ENCODE data around the gene DENND6A.
"Not testable (repeated sequence)": the region's sequence is repeated elsewhere in the genome, so short reads cannot be mapped to it uniquely, and the experiment has no call there.

Gene DENND6A, protein sequence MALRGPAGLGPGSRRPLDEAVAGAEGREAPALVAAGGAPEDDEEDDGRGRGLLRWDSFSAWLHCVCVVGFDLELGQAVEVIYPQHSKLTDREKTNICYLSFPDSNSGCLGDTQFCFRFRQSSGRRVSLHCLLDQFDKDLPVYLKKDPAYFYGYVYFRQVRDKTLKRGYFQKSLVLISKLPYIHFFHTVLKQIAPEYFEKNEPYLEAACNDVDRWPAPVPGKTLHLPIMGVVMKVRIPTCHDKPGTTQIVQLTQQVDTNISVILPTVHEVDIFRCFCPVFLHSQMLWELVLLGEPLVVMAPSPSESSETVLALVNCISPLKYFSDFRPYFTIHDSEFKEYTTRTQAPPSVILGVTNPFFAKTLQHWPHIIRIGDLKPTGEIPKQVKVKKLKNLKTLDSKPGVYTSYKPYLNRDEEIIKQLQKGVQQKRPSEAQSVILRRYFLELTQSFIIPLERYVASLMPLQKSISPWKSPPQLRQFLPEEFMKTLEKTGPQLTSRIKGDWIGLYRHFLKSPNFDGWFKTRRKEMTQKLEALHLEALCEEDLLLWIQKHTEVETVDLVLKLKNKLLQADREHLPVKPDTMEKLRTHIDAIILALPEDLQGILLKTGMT

DNA sequence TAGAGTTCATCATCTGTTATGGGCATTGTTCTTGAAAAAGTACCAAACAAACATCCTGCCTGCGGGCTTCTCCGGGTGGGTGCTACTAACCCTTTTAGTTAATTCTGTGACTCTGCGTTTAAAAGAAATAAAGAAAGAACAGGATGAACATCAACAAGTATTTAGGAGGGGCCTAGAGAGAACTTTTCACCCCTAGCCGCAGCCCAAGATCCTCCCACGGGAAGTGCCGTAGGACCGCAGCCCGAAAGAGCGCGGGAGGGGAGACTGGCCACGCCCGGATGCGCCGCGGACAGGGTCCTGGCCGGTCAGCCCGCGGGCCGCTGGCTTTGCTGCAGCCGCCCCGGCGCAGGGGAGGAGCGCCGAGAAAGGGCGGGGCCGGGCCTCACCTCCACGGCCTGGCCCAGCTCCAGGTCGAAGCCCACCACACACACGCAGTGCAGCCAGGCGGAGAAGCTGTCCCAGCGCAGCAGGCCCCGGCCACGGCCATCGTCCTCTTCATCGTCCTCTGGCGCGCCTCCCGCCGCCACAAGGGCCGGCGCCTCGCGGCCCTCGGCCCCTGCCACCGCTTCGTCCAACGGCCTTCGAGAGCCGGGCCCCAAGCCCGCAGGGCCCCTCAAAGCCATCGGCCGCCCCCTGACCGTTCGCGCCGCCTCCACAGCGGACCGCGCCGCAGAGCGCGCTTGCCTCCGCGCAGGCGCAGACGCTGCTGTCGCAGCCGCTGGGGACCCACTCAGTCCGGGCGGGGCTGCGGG lies at the start of gene DENND6A:
TSS of gene DENND6A (minus strand) at position 682 of the 752 bp plus-strand sequence. CDS start at position 623, 59 bp downstream.
- peak; percentile 55 to 95 (median 90) for DNase-seq

DNA sequence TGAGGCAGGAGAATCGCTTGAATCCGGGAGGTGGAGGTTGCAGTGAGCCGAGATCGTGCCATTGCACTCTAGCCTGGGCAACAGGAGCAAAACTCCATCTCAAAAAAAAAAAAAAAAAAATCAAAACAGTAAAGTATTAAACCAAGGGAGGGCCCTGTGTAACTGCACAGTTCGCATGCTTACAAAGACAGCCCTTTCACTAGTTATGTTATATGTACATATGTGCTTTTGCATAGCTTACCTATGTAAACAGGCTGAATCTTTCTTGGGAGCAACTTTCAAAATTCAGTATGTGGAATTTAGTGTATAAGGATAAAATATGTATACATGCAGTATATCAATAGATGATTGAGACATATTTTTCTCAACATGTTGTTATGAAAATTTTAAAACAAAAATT lies 47.1 kb upstream of the DENND6A start:
- no peak for DNase-seq

DNA sequence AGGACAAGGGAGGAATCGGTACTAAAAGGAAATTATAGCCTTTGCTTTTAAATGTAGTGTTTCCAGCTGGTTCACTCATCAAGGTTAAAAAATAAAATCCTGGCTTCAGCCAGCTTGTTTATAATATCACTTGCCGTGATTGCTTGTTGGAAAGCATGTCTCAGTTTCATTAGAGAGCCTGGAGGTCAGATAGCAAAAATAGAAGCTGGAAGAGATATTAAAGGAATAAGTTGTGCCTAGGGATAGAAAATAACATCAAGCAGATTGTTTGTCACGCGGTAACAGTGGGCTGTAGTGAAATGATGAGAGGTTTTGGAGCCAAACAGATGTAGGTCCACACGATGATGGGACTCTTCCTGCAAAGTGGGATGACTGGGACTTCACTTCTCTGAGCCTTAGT lies 45.5 kb upstream of the DENND6A start:
- DNase-seq: no peak

DNA sequence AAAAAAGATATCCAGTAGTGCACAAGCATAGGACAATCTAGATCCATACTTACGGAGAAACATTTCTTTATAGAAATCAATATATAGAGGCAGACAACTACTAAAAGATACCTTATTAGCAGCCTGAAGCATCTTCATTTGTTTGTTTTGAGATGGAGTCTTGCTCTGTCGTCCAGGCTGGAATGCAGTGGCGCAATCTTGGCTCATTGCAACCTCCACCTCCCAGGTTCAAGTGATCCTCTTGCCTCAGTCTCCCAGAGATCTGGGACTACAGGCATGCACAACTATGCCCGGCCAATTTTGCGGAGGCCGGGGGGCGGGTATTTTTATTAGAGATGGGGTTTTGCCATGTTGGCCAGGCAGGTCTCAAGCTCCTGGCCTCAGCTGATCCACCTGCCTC lies 45.0 kb upstream of the DENND6A start:
- DNase-seq: no peak

DNA sequence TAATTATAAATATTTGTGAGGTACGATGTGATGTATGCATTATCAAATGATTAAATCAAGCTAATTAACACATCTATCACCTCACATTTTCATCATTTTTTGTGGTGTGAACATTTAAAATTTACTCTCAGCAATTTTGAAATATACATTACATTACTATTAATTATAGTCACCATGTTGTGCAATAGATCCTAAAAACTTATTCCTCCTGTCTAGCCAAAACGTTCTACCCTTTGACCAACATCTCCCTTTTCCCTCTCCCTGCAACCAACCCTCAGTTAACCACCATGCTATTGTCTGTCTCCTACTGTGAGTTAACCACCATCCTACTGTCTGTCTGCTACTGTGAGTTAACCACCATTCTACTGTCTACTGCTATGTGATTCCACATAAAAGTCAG lies 42.5 kb upstream of the DENND6A start:
- DNase-seq: no peak

DNA sequence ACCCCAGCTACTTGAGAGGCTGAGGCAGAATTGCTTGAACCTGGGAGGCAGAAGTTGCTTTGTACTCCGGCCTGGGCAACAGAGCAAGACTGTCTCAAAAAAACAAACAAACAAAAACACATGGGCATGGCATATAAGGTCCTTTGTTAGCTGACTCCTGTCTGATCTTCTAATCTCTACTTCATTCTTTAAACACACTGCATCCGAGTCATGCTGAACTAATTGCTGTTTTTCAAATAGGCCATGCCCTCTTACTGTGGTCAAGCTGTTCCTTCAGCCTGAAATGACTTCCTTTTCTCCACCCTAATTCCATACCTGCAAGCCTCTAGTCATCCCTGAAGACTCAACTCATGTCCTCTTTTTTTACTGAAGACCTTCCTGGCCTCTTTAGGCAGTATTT lies 40.9 kb upstream of the DENND6A start:
- no peak for DNase-seq

DNA sequence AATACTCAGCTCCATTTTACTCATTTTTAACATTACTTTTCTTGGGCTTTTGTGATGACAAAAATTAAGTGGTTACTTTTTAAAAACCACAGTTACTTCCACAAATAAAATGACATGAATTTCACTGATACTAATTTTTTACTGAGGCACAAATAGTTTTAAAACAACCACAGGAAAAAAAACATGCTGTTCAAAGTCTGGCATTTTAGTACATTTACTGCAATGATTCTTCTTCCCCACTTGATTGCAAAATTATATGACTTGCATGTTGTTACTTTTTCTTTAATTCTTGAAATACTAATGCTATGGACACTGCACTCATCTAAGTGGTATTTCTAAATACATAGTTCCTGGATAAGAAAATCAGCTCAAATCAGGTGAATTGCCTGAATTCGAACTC lies 38.4 kb upstream of the DENND6A start:
- DNase-seq: no peak

DNA sequence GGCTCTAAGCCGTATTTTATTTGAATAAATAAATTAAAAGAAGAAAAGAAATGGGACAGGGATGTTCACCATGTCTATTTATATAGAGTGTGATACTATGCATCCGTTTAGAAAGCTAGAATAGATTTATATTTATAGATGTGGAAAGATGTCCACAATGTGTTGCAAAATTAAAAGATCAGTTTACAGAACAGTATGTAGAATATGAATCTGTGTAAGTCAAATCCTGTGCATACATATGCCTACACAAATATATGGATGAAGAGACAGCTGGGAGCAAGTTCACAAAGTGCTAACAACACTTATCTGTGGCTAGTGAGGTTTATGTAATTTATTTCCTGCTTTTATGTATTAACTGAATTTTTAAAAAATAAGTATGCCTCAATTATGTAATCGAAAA lies 37.8 kb upstream of the DENND6A start:
- DNase-seq: no peak

DNA sequence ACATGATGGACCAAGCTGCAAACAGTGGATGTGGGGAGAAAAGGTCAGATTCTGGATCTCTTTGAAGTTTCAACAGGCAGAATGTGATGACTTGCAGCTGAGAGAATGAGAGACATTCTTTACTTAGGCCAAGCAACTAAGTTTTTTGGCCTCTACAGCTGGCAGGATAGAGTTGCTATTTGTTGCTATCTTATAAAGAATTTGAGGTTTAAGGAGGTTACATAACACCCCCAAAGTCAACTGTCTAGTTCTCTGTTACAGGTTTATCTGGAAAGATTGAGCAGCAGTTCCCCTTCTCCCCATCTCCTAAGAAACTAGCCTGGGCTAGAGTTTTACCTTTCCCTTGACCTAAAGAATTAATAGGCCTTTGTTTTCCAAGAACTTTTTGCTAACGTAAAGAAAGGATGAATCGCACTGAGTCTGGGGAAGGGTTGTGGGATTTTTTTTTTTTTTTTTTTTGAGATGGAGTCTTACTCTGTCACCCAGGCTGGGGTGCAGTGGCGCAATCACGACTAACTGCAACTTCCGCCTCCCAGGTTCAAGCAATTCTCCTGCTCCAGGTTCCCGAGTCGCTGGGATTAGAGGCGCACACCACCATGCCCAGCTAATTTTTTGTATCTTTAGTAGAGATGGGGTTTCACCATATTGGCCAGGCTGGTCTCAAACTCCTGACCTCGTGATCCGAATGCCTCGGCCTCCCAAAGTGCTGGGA lies 36.6 kb upstream of the DENND6A start:
- no peak for DNase-seq

DNA sequence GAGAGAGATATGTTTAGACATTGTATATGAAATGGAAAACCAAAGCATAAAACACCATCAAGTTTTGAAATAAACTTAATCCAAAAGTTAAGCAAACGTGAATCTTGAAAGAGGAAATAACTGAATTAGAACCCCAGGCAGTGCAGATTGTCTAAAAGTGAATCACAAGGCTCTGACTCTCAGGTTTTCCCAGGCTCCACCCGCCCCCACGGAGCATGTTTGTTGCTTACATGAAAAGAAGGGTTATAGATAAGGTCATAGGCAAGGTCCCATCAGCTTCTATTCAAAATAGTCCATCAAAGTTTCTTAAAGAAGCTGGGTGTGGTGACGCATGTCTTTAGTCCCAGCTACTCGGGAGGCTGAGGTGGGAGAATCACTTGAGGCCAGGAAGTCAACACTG lies 34.2 kb upstream of the DENND6A start:
- DNase-seq: no peak

DNA sequence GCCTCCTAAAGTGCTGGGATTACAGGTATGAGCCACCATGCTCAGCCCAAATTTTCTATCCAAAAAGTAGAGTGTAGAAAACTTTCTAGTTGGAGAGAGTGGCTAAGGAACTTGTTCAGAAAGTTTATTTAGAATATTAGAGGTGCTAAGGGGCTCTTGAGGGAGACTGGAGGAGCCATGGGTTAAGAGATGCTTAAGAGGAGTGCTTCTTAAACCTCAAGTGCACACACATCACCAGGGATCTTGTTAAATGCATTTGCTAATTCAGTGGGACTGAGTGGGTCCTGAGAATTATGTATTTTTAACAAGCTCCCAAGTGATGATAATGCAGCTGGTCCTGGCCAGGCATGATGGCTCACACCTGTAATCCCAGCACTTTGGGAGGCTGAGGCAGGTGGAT lies 33.5 kb upstream of the DENND6A start:
- no peak for DNase-seq

DNA sequence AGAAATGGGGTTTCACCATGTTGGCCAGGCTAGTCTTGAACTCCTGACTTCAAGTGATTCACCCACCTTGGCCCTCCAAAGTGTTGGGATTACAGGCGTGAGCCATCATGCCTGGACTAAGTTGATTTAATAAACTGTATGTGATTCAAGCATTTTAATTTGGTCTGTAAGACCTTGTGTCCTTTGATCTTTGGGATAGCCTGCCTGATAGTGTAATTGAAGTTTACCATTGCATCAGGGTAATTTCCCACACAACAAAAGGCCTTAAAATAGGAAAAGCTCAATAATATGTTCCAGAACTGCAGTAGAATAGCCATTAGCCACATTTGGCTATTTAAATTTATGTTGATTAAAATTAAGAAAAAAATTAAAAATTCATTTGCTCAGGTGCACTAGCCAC lies 25.2 kb upstream of the DENND6A start:
- no peak for DNase-seq

DNA sequence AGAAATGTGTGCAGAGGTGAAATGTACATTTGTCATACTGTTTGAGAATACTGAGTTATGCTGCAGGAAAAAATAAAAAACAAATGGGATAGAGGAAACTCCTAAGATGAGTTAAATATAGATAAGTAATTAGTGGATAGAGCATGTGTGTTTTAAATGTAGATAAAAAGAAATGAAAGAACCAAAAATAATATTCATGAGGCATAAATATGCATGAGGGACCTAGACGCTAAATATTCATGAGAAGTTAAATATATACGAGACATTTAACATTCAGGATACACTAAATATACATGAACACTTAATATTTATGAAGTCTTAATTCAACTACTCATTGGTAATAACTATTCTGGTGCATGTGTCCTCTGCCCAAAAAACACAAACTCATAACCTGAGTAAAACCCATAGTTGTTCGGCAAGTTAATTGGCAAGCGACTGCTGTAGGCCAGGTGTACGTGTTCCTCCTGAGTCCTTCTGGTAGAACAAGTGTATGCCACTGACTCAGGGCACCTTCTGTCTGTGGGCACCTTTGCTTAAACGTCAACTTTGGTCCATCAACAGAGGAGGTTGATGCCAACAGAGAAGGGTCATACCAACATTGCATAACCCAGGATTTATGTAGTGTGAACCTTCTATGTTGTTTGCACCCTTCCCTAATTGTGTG lies 24.5 kb upstream of the DENND6A start:
- DNase-seq: no peak

DNA sequence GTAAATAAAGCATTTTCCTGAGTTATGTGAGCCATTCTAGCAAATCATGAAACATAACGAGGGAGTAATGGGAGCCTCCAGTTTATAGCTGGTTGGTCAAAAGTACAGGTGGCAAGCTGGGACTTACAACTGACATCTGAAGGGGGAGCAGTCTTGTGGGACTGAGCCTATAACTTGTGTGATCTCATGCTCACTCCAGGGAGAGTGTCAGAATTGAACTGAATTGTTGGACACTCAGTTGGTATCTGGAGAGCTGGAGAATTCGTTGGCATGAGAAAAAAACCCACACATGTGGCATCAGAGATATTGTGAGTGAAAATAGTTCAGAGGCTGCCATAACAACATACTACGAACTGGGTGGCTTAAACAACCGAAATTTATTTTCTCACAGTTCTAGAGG lies 22.8 kb upstream of the DENND6A start:
- no peak for DNase-seq

DNA sequence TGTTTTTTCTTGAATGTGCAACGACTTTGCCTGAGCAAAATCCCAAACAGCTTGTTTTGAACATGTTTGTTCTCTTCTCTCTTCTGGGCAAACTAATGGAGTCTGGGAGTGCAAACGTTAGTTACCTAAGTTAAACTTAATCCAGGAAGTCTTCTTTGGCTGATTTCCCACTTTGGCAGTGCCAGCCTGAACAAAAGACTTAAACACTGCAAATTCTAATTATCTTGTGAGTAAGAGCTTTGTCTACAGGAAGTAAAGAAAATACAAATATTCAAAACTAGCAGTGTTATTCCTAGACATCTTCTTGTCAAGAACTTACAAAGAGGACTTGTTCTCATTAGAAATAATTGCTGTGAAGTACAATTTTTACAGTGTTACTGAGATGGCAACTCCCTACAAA lies 16.7 kb upstream of the DENND6A start:
- DNase-seq: no peak

DNA sequence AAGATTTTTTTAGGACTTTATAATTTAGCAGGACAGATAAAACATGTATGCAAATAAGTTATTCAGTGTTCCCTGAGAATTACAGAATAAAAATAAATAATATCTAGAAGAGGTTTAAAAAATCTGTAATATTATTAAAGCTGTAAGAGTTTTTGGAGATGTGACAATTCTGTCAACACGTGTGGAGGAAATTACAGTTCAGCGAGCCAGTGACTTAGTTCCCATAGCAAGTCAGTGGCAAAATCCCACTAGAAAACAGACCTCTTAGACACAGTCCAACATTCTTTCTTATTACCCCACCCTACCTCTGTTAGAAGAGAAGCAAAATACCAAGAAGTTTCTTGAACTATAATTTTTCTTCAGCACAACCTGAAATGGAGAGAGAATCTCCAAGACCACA lies 16.2 kb upstream of the DENND6A start:
- DNase-seq: no peak

DNA sequence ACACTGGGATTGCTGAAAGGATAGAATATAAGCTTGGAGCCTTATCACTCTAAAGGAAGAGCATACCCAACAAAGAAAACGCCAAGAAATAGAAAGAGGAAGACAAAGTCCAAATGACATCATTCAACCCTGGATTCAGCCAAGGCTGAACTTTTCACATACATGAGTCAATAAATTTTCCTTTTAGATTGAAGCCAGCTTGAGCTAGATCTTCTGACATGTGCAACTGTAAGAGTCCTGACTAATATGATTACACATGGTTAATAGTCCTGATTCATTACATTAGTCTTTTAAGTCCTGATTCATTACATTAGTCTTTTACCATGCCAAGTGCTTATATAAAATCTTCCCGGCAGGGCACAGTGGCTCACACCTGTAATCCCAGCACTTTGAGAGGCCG lies 13.6 kb upstream of the DENND6A start:
- DNase-seq: no peak

DNA sequence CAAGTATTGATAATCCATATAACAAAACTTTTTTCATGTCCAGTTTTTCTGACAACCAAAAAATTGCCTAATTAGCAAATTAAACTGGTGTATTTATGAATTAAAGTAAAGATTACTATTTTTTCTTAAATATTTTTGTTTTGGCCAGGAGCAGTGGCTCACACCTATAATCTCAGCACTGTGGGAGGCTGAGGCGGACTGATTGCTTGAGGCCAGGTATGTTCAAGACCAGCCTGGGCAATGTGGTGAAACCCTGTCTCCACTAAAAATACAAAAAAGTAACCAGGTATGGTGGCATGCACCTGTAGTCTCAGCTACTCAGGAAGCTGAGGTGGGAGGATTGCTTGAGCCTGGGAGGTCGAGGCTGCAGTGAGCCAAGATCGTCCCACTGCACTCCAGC lies 12.5 kb upstream of the DENND6A start:
- not testable (repeated sequence) for DNase-seq

DNA sequence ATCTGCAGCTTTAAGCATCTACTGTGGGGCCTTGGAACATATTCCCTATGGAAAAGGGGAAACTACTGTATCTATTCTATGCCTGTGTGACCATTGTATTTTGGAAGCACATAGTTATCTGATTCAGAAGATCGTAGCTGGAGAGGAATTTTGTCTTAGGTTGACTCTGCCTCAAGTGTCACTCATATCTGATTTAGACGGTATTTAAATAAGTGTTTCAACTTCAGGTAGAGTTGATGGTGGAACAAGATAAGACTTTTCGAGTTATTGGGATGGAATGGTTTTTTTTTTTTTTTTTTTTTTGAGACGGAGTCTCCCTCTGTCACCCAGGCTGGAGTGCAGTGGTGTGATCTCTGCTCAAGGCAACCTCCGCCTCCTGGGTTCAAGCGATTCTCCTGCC lies 8.9 kb upstream of the DENND6A start:
- no peak for DNase-seq

DNA sequence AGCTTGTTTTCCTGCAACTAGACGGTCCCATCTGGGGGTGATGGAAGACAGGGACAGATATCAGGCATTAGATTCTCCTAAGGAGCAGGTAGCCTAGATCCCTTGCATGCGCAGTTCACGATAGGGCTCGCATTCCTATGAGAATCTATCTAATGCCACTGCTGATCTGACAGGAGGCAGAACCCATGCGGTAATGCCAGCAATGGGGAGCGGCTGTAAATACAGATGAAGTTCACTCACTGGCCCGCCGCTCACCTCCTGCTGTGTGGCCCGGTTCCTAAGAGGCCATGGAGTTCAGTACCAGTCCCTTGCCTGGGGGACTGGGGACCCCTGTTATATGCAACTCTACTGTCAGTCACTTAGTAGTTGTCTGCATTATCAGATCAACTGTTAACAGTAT lies 7.9 kb upstream of the DENND6A start:
- no peak for DNase-seq

DNA sequence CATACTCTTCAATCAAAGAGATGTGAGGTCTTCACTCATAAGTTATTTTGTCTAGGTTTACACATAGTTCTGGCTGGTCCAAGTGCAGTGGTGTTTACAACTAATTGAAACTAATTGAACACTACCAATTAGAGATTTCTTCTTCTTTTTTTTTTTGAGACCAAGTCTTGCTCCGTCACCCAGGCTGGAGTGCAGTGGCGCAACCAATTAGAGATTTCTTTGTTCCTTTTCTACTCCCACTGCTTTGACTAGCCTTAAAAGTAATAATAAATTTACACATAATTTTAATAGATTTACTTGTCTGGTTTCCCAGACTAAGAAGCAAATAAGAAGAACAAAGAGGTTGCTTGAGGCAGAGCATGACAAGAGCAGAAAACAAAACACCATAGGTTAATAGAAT lies 6.7 kb upstream of the DENND6A start:
- no peak for DNase-seq

DNA sequence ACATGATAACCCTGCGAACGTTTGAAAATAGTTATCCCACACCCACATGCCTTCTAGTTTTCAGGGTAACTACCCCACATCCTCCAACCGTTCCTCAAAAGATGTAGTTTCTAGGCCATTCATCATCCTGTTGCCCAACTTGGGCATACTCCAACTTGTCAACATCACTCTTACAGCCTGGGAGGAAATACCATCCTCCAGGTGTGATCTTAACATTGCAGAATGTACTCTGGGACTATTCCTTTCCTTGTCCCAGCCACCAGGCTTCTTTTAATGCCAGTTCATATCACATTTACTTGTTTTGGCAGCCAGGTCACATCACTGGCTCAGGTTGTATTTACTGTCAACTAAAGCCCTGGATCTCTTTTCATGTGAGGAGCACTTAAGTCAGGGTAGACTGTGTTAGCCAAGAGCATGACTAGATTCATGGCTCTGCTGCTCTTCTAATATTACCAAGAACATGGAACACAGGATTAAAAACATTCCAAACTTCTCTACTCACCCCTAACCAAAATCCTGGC lies 4.0 kb upstream of the DENND6A start:
- DNase-seq: no peak

All from C1 segment of cervical spinal cord (tissue), 14 donors.